CD4-positive, CD25-positive, alpha-beta regulatory T cell (primary cell): ENCODE measurements around the gene HECTD4. TPM values are rescaled to one million over a fixed set of nuclear protein-coding genes. Genes with fewer than 3 reads are reported as not detected.

ENCODE experiments used
- ATAC-seq, 2 donors: fragments of 150-1000 bp; cut with Tn5 transposase; one replicate each; pipeline ENCODE4 v1.10.0; 2021; ENCODE audit warnings: low read depth in 2 of 2, moderate number of reproducible peaks in 2 of 2, moderate library complexity in 1 of 2
- DNase-seq, 3 donors: peaks; one replicate each; pipeline versions ENCODE4 v3.0.0 to v3.0.0-alpha.2; 2012 to 2022; ENCODE audit warnings: mixed read lengths in 1 of 3
- H3K27ac ChIP-seq: one replicate; pipeline ENCODE4 v1.7.0; 2013; ENCODE audit warnings: mild to moderate bottlenecking, low read length; ENCODE audit not compliant: insufficient read depth, poor library complexity, severe bottlenecking
- H3K27me3 ChIP-seq: one replicate; pipeline ENCODE4 v1.7.0; 2013; ENCODE audit warnings: low read length; ENCODE audit not compliant: control insufficient read depth, insufficient read depth
- H3K36me3 ChIP-seq: one replicate; pipeline ENCODE4 v1.7.0; 2013; ENCODE audit warnings: mild to moderate bottlenecking, low read length, moderate library complexity; ENCODE audit not compliant: control insufficient read depth, insufficient read depth
- H3K4me1 ChIP-seq: 2 replicates; pipeline ENCODE4 v1.7.0; 2013; ENCODE audit warnings: mild to moderate bottlenecking, low read length; ENCODE audit not compliant: insufficient read depth, control insufficient read depth, poor library complexity, severe bottlenecking
- H3K4me3 ChIP-seq: one replicate; pipeline ENCODE4 v1.7.0; 2013; ENCODE audit warnings: low read depth, mild to moderate bottlenecking, low read length, moderate library complexity
- H3K9me3 ChIP-seq, 2 experiments: 1 replicate in 1 of 2; 2 replicates in 1 of 2; pipeline ENCODE4 v1.7.0; 2013; ENCODE audit warnings: low read length in 2 of 2, mild to moderate bottlenecking in 1 of 2, moderate library complexity in 1 of 2; ENCODE audit not compliant: control insufficient read depth in 2 of 2
- H3K27ac Mint-ChIP-seq, 3 donors: one replicate each; pipeline ENCODE4 v1.8.0; 2020 to 2022; ENCODE audit warnings: mild to moderate bottlenecking in 3 of 3, mixed read lengths in 3 of 3, moderate library complexity in 2 of 3
- H3K27me3 Mint-ChIP-seq: one replicate; pipeline ENCODE4 v1.8.0; 2022; ENCODE audit warnings: mild to moderate bottlenecking, mixed read lengths
- H3K36me3 Mint-ChIP-seq: one replicate; pipeline ENCODE4 v1.8.0; 2020; ENCODE audit warnings: mixed read lengths
- H3K4me1 Mint-ChIP-seq, 4 donors: one replicate each; pipeline ENCODE4 v1.8.0; 2020 to 2022; ENCODE audit warnings: mixed read lengths in 4 of 4, mild to moderate bottlenecking in 1 of 4
- H3K4me3 Mint-ChIP-seq, 4 donors: one replicate each; pipeline ENCODE4 v1.8.0; 2020 to 2022; ENCODE audit warnings: mild to moderate bottlenecking in 4 of 4, mixed read lengths in 4 of 4, moderate library complexity in 3 of 4
- H3K9me3 Mint-ChIP-seq, 7 donors: one replicate each; pipeline ENCODE4 v1.8.0; 2020 to 2022; ENCODE audit warnings: mixed read lengths in 7 of 7, mild to moderate bottlenecking in 3 of 7, moderate library complexity in 2 of 7
- polyA plus RNA-seq, 4 donors: library from polyadenylated mRNA; unstranded; fragments of 300-500 nt; fragmentation: Illumina TruSeq; gene quantifications; one replicate each; pipeline ENCODE4 v1.2.3, GENCODE V29; 2021
- total RNA-seq: library from RNA; stranded (reverse); gene quantifications from one replicate; pipeline ENCODE4 v1.2.3, GENCODE V29; 2022

The HECTD4 gene
- total and polyA plus RNA-seq, 5 donors from 2014 or later, result 2.1 to 59.3 (median 2.7) TPM

DNA sequence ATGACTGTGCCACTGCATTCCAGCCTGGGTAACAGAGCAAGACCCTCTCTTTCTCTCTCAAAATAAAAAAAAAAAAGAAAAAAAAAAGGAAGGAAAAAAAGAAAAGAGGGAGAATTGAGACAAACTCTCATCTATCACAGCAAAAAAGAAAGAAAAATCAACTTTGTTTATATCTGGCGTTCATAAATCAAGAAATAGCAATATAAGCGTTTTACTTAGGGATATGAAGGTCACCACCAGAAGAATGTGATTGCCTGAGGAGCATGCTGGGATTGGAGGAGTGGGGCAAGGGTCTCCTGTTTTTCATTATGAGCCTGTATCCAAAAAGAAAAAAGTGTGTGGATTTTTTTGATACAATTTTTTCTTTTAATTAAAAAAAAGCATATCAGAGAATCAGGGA lies 78.4 kb downstream of the HECTD4 start:
- Mint-ChIP-seq H3K4me3 (no peak overlapping the region), H3K9me3 (no peaks in the 10 kb centered on the region), H3K27me3 (no peaks in the 10 kb centered on the region), H3K27ac (peak overlapping the region in 1 of 3 donors; percentile 75), H3K36me3 (peaks cover 42% of the 10 kb centered on the region), H3K4me1 (peaks cover 9 to 21% (median 14%) of the 10 kb centered on the region in 4 donors)
- no peak for ATAC-seq
- DNase-seq, result no peak
- H3K9me3 ChIP-seq, result no peaks in the 10 kb centered on the region
- H3K4me3 ChIP-seq, result no peak overlapping the region
- H3K36me3 ChIP-seq, result peaks cover 44% of the 10 kb centered on the region
- H3K27ac ChIP-seq, result no peak overlapping the region
- peaks cover 5% of the 10 kb centered on the region for H3K4me1 ChIP-seq
- no peaks in the 10 kb centered on the region for H3K27me3 ChIP-seq

DNA sequence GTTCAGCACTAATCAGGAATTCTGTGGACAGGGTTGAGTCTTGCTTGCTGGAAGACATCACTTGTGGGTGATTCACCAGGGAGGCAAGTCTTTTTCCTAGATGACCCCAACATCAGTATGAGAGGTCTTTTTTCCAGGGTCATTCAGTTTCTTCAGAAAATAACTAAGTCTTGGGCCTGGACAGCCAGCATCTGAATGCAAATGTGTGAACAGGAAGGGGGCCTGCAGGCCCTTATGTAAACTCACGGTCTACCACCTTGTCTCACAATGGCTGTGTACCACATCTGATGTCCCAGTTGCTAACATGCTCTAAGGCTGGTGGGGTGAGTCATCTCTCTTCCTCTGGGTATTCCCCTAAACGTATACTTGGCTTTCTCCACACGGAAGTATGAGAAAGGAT lies 79.2 kb downstream of the HECTD4 start:
- Histone ChIP-seq H3K27ac (peak overlapping the region; percentile 24), H3K9me3 (no peaks in the 10 kb centered on the region), H3K36me3 (peaks cover 37% of the 10 kb centered on the region), H3K4me3 (no peak overlapping the region), H3K4me1 (peaks cover 5% of the 10 kb centered on the region), H3K27me3 (no peaks in the 10 kb centered on the region)
- peaks cover 6 to 17% (median 13%) of the 10 kb centered on the region in 4 donors for H3K4me1 Mint-ChIP-seq
- no peaks in the 10 kb centered on the region for H3K9me3 Mint-ChIP-seq
- peak overlapping the region in 2 of 4 donors; percentile 31 to 51 for H3K4me3 Mint-ChIP-seq
- ATAC-seq (peak; percentile 96 to 99), DNase-seq (peak; percentile 8 to 82 (median 10))
- peaks cover 38% of the 10 kb centered on the region for H3K36me3 Mint-ChIP-seq
- peak overlapping the region in 2 of 3 donors; percentile 75 to 87 for H3K27ac Mint-ChIP-seq
- no peaks in the 10 kb centered on the region for H3K27me3 Mint-ChIP-seq

DNA sequence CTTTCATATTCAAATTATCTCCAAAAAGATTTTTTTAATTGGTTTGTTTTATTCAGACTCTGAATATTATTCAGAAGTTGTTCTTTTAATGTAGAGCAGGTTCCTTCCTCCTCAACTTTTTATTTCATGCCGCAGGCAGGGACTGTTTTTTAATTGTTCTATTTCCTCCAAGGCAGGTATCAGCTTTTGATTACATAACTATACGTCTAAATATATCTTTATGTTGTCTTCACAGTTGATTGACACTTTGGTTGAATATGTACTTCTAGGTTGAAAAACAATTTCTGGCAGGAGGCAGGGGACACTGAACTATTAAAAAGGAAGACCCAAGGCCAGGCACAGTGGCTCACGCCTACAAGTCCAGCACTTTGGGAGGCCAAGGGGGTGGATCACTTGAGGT lies 82.5 kb downstream of the HECTD4 start:
- no peak overlapping the region for H3K4me3 Mint-ChIP-seq
- peaks cover 24% of the 10 kb centered on the region for H3K36me3 ChIP-seq
- no peak overlapping the region for H3K27ac Mint-ChIP-seq
- DNase-seq, result no peak
- no peaks in the 10 kb centered on the region for H3K27me3 Mint-ChIP-seq
- peaks cover 20% of the 10 kb centered on the region for H3K36me3 Mint-ChIP-seq
- H3K27me3 ChIP-seq, result no peaks in the 10 kb centered on the region
- ATAC-seq, result no peak
- peaks cover 5% of the 10 kb centered on the region for H3K4me1 ChIP-seq
- no peaks in the 10 kb centered on the region for H3K9me3 Mint-ChIP-seq
- H3K4me1 Mint-ChIP-seq, result peaks cover 6 to 11% (median 9%) of the 10 kb centered on the region in 4 donors
- no peak overlapping the region for H3K27ac ChIP-seq
- no peak overlapping the region for H3K4me3 ChIP-seq
- H3K9me3 ChIP-seq, result no peaks in the 10 kb centered on the region

DNA sequence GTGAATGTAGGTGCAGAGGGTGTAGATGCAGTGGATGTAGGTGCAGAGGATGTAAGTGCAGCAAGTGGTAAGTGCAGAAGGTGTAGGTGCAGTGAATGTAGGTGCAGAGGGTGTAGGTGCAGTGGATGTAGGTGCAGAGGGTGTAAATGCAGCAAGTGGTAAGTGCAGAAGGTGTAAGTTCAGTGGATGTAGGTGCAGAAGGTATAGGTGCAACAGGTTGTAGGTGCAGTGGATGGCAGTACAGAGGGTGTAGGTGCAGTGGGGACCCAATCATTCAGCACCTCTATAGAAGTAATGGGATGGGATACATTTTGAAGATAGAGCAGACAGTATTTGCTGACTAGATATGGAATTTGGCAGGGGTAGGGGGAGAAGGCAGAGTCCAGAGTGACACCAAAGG lies 85.0 kb downstream of the HECTD4 start:
- H3K27ac ChIP-seq, result no peak overlapping the region
- H3K27me3 ChIP-seq, result no peaks in the 10 kb centered on the region
- no peaks in the 10 kb centered on the region for H3K4me1 ChIP-seq
- Mint-ChIP-seq H3K27me3 (no peaks in the 10 kb centered on the region), H3K27ac (no peak overlapping the region), H3K4me1 (peaks cover under 1 to 5% (median 3%) of the 10 kb centered on the region in 4 donors), H3K9me3 (peaks cover 0 to 2% (median 0%) of the 10 kb centered on the region in 7 donors), H3K36me3 (peaks cover 10% of the 10 kb centered on the region), H3K4me3 (no peak overlapping the region)
- H3K4me3 ChIP-seq, result no peak overlapping the region
- no peak for ATAC-seq
- DNase-seq, result no peak
- no peaks in the 10 kb centered on the region for H3K9me3 ChIP-seq
- H3K36me3 ChIP-seq, result peaks cover 16% of the 10 kb centered on the region

DNA sequence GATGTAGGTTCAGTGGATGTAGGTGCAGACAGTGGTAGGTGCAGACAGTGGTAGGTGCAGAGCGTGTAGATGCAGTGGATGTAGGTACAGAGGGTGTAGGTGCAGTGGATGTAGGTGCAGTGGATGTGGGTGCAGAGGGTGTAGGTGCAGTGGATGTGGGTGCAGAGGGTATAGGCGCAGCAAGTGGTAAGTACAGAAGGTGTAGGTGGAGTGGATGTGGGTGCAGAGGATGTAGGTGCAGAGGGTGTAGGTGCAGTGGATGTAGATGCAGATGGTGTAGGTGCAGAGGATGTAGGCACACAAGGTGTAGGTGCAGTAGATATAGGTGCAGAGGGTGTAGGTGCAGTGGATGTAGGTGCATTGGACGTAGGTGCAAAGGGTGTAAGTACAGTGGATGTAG lies 86.0 kb downstream of the HECTD4 start:
- H3K4me1 ChIP-seq, result no peaks in the 10 kb centered on the region
- no peak for ATAC-seq
- Mint-ChIP-seq H3K27me3 (no peaks in the 10 kb centered on the region), H3K9me3 (peaks cover 0 to 3% (median 0%) of the 10 kb centered on the region in 7 donors), H3K4me1 (peaks cover 5 to 9% (median 8%) of the 10 kb centered on the region in 4 donors), H3K4me3 (no peak overlapping the region), H3K27ac (no peak overlapping the region), H3K36me3 (peaks cover 7% of the 10 kb centered on the region)
- no peak for DNase-seq
- peaks cover 11% of the 10 kb centered on the region for H3K36me3 ChIP-seq
- no peak overlapping the region for H3K27ac ChIP-seq
- no peak overlapping the region for H3K4me3 ChIP-seq
- no peaks in the 10 kb centered on the region for H3K9me3 ChIP-seq
- no peaks in the 10 kb centered on the region for H3K27me3 ChIP-seq

DNA sequence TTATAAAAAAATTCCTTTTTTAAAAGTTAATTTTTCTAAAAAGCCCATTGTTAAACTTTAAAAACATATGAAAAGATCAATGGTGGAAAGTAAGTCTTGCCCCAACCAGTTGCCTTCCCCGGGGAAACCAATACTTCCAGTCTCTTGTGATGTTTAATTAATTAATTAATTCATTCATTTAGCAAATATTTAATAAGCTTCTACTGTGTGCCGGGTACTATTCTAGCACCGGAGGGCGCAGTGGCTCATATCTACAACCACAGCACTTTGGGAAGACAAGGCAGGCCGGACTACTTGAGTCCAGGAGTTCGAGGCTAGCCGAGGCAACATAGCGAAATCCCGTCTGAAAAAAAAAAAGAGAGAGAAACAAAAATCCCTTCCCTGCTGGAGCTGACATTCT lies 87.4 kb downstream of the HECTD4 start:
- Histone ChIP-seq H3K4me3 (no peak overlapping the region), H3K36me3 (peaks cover 11% of the 10 kb centered on the region), H3K9me3 (no peaks in the 10 kb centered on the region), H3K27me3 (no peaks in the 10 kb centered on the region), H3K27ac (no peak overlapping the region), H3K4me1 (no peaks in the 10 kb centered on the region)
- Mint-ChIP-seq H3K36me3 (peaks cover 10% of the 10 kb centered on the region), H3K27ac (no peak overlapping the region), H3K4me3 (no peak overlapping the region), H3K27me3 (no peaks in the 10 kb centered on the region), H3K4me1 (peaks cover 5 to 9% (median 7%) of the 10 kb centered on the region in 4 donors), H3K9me3 (peaks cover 0 to 3% (median 0%) of the 10 kb centered on the region in 7 donors)
- no peak for DNase-seq
- no peak for ATAC-seq

DNA sequence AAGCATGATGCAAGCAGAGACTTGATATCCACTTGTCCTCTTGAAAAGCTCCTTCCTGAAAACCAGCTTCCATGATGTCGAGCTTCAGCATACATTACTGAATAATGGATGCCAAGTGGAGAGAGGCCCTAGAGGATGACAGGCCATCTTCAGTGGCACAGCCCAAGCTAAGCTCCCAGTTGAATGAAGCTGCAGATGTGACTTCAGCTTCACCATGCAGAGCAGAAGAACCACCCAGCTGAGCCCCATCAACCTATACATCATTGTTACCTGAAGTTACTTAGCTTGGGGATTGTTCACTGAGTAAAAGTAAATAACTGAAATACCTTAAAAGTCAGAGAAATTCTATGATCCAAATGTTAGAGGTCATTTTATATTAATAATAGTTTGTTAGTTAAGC lies 93.6 kb downstream of the HECTD4 start:
- H3K27ac ChIP-seq, result no peak overlapping the region
- H3K9me3 Mint-ChIP-seq, result peaks cover 0 to 5% (median 1%) of the 10 kb centered on the region in 7 donors
- DNase-seq (no peak), ATAC-seq (no peak)
- peaks cover 5 to 12% (median 7%) of the 10 kb centered on the region in 4 donors for H3K4me1 Mint-ChIP-seq
- H3K4me1 ChIP-seq, result no peaks in the 10 kb centered on the region
- peaks cover 0 to 2% of the 10 kb centered on the region in 2 experiments for H3K9me3 ChIP-seq
- no peak overlapping the region for H3K4me3 Mint-ChIP-seq
- no peaks in the 10 kb centered on the region for H3K27me3 ChIP-seq
- no peak overlapping the region for H3K27ac Mint-ChIP-seq
- H3K36me3 ChIP-seq, result peaks cover 16% of the 10 kb centered on the region
- H3K27me3 Mint-ChIP-seq, result no peaks in the 10 kb centered on the region
- no peak overlapping the region for H3K4me3 ChIP-seq
- H3K36me3 Mint-ChIP-seq, result peaks cover 16% of the 10 kb centered on the region

DNA sequence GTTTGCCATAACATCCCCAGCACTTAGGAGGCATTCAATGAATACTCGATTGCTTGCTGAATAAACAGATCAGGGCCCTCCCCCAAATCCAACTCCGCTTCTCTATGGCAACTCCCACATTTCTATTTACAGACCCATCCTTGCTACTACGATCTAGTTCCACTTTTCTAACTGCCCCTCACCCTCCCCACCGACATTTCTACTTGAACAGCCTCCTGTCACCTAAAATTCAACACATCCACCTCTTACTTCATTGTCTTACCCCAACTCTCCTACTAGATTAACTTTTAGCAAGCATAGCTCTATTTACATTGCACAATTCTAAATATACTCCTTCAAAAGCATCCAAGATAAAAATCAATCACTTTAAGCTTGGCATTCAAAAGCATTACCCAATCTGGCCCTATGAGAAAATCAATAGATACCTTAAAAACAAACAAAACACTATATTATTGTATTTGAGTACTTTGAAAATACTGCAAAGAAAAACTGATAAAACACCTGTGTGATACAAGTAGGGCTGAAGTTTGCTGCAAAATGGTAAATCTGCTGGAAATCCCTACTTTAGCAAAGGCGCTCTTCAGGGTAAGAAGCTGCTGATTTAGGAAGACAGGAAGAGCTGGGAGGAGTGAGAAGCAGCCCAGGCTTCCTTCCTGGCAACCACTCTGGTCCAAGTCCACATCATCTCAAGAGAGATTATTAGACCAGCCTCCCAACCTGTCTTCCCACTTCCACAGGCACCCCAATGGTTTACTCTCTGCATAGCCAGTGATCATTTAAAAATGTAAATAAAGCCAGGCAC lies 96.4 kb downstream of the HECTD4 start:
- Mint-ChIP-seq H3K9me3 (peaks cover 0 to 5% (median 0%) of the 10 kb centered on the region in 7 donors), H3K4me1 (peaks cover 0 to 6% (median 0%) of the 10 kb centered on the region in 4 donors), H3K36me3 (peaks cover 7% of the 10 kb centered on the region), H3K27me3 (no peaks in the 10 kb centered on the region), H3K27ac (no peak overlapping the region), H3K4me3 (no peak overlapping the region)
- DNase-seq (no peak), ATAC-seq (no peak)
- H3K4me3 ChIP-seq, result no peak overlapping the region
- peaks cover 0 to 2% of the 10 kb centered on the region in 2 experiments for H3K9me3 ChIP-seq
- H3K27me3 ChIP-seq, result no peaks in the 10 kb centered on the region
- no peak overlapping the region for H3K27ac ChIP-seq
- peaks cover 13% of the 10 kb centered on the region for H3K36me3 ChIP-seq
- no peaks in the 10 kb centered on the region for H3K4me1 ChIP-seq
